Caco-2 (cell line): ENCODE data around the gene SH3BP4. TPM values are rescaled to one million over a fixed set of nuclear protein-coding genes. Genes with fewer than 3 reads are reported as not detected.

Experiments
- BruUV-seq: library from RNA; stranded (reverse); fragments of 400-500 nt; replicated peaks from 2 replicates; lab custom pipeline; 2021; lab: Mats Ljungman, UMichigan
- CTCF ChIA-PET: fragments of 300-600 bp; sonication (Branson Sonifier 250); formaldehyde crosslinking; loops from one replicate; lab custom pipeline; 2022; ENCODE audit warnings: antibody characterized with exemption; lab: Charles Lee
- POLR2A ChIA-PET: fragments of 300-600 bp; sonication (Branson Sonifier 250); formaldehyde crosslinking; loops from one replicate; lab custom pipeline; 2022; ENCODE audit warnings: antibody characterized with exemption; lab: Charles Lee
- DNase-seq, 2 experiments: peaks; one replicate each; pipeline versions ENCODE4 v3.0.0 to v3.0.0-alpha.2; 2020 to 2022
- H3K27me3 ChIP-seq: replicated peaks from 2 replicates; pipeline ENCODE4 v1.6.0; 2011; ENCODE audit warnings: low read length; ENCODE audit not compliant: control insufficient read depth, insufficient read depth
- H3K36me3 ChIP-seq: 2 replicates; pipeline ENCODE4 v1.5.1; 2011; ENCODE audit warnings: low read length; ENCODE audit not compliant: control insufficient read depth, insufficient read depth
- H3K4me1 ChIP-seq: fragments of 250-450 bp; sonication (Bioruptor Pico); 2 replicates; pipeline ENCODE4 v1.5.1; 2020; ENCODE audit warnings: mild to moderate bottlenecking
- H3K4me3 ChIP-seq: 2 replicates; pipeline ENCODE4 v1.5.1; 2011; ENCODE audit warnings: low read depth, mild to moderate bottlenecking, control low read depth, low read length
- H3K9me3 ChIP-seq: fragments of 250-450 bp; sonication (Bioruptor Pico); 2 replicates; pipeline ENCODE4 v1.5.1; 2020; ENCODE audit warnings: mild to moderate bottlenecking, moderate library complexity
- H3K27ac Mint-ChIP-seq: one replicate; pipeline ENCODE4 v1.8.0; 2022; ENCODE audit warnings: mixed read lengths; ENCODE audit not compliant: unreplicated experiment
- H3K27me3 Mint-ChIP-seq: one replicate; pipeline ENCODE4 v1.8.0; 2022; ENCODE audit warnings: mixed read lengths; ENCODE audit not compliant: insufficient read depth, unreplicated experiment
- H3K36me3 Mint-ChIP-seq: one replicate; pipeline ENCODE4 v1.8.0; 2022; ENCODE audit warnings: mild to moderate bottlenecking, mixed read lengths; ENCODE audit not compliant: insufficient read depth, unreplicated experiment
- H3K4me1 Mint-ChIP-seq: one replicate; pipeline ENCODE4 v1.8.0; 2022; ENCODE audit warnings: low read depth, mixed read lengths; ENCODE audit not compliant: unreplicated experiment
- H3K4me3 Mint-ChIP-seq: one replicate; pipeline ENCODE4 v1.8.0; 2022; ENCODE audit warnings: mild to moderate bottlenecking, moderate library complexity, mixed read lengths; ENCODE audit not compliant: unreplicated experiment
- H3K9me3 Mint-ChIP-seq: one replicate; pipeline ENCODE4 v1.8.0; 2022; ENCODE audit warnings: mixed read lengths; ENCODE audit not compliant: unreplicated experiment
- CTCF ChIP-seq, 2 experiments: fragments of 200-600 bp in 1 of 2; IDR thresholded peaks; 1 replicate in 1 of 2; 2 replicates in 1 of 2; pipeline versions ENCODE4 v1.5.1 to v1.8.0; 2011 to 2022; ENCODE audit warnings: antibody characterized with exemption in 1 of 2, control low read depth in 1 of 2, inconsistent platforms in 1 of 2, low read depth in 1 of 2, low read length in 1 of 2, mild to moderate bottlenecking in 1 of 2, moderate library complexity in 1 of 2; ENCODE audit not compliant: insufficient read depth in 1 of 2, severe bottlenecking in 1 of 2, unreplicated experiment in 1 of 2
- intact Hi-C: fragments of 100-400 bp; cut with micrococcal nuclease; formaldehyde crosslinking; loops from one replicate; pipeline ENCODE4 v1.10.0; 2022; ENCODE audit not compliant: unreplicated experiment
- total RNA-seq: library from RNA; stranded (reverse); gene quantifications from 2 replicates; pipeline ENCODE4 v1.2.3, GENCODE V29; 2022

The SH3BP4 gene
- total RNA-seq, 1 experiment from 2014 or later = 29.9 TPM

- TF ChIP-seq CTCF (IDR thresholded peaks at IDR 0.05; ENCODE audit: insufficient read depth in 1 of 2, low read depth in 1 of 2, low read length in 1 of 2, severe bottlenecking in 1 of 2, unreplicated experiment in 1 of 2) = no peak
- H3K9me3 ChIP-seq = no peaks in the 10 kb centered on the region
- Mint-ChIP-seq H3K27ac (no peak overlapping the region), H3K4me1 (peaks cover 26% of the 10 kb centered on the region), H3K9me3 (no peaks in the 10 kb centered on the region), H3K4me3 (no peak overlapping the region), H3K27me3 (no peaks in the 10 kb centered on the region), H3K36me3 (peaks cover 43% of the 10 kb centered on the region)
- ChIA-PET CTCF (no interaction called here), POLR2A (no interaction called here)
- no peak for DNase-seq
- H3K27me3 ChIP-seq = no peaks in the 10 kb centered on the region
- H3K4me3 ChIP-seq = no peak overlapping the region
- no peaks in the 10 kb centered on the region for H3K36me3 ChIP-seq
- H3K4me1 ChIP-seq = peaks cover 77% of the 10 kb centered on the region
- intact Hi-C loops = no loop called here
- BruUV-seq = no TSS peak
Measured at GRCh38 chr2:234997389-234997788, 45.6 kb downstream of the SH3BP4 start.

- TF ChIP-seq CTCF (IDR thresholded peaks at IDR 0.05; ENCODE audit: insufficient read depth in 1 of 2, low read depth in 1 of 2, low read length in 1 of 2, severe bottlenecking in 1 of 2, unreplicated experiment in 1 of 2) = no peak
Measured at GRCh38 chr2:234998404-234999211, 46.8 kb downstream of the SH3BP4 start.

GRCh38 chr2:234999740-235000425, 48.1 kb downstream of the SH3BP4 start:
- peak overlapping the region; percentile 57 for H3K4me3 Mint-ChIP-seq
- no TSS peak for BruUV-seq
- CTCF ChIA-PET = no interaction called here

More at GRCh38 chr2:234998404-234999211, 46.8 kb downstream of the SH3BP4 start:
- DNase-seq = peak; percentile 28 to 52
- H3K36me3 ChIP-seq = no peaks in the 10 kb centered on the region
- H3K4me1 Mint-ChIP-seq = peaks cover 26% of the 10 kb centered on the region
- H3K4me1 ChIP-seq = peaks cover 89% of the 10 kb centered on the region
- H3K4me3 ChIP-seq = no peak overlapping the region
- H3K4me3 Mint-ChIP-seq = peak overlapping the region; percentile 23
- ChIA-PET POLR2A (interaction anchor here (1.1 kb wide), 1 partner anchor 18 kb away, joined by 3 read pairs; no protein-coding TSS in a partner anchor), CTCF (no interaction called here)
- intact Hi-C loops = no loop called here
- H3K9me3 ChIP-seq = no peaks in the 10 kb centered on the region
- H3K9me3 Mint-ChIP-seq = no peaks in the 10 kb centered on the region
- no peaks in the 10 kb centered on the region for H3K27me3 ChIP-seq
- H3K27me3 Mint-ChIP-seq = no peaks in the 10 kb centered on the region
- BruUV-seq = no TSS peak
- peaks cover 43% of the 10 kb centered on the region for H3K36me3 Mint-ChIP-seq
- H3K27ac Mint-ChIP-seq = peak overlapping the region; percentile 52

More at GRCh38 chr2:234999740-235000425, 48.1 kb downstream of the SH3BP4 start:
- H3K36me3 ChIP-seq = no peaks in the 10 kb centered on the region
- peaks cover 37% of the 10 kb centered on the region for H3K36me3 Mint-ChIP-seq
- no peaks in the 10 kb centered on the region for H3K9me3 Mint-ChIP-seq
- no peak for TF ChIP-seq CTCF (IDR thresholded peaks at IDR 0.05; ENCODE audit: insufficient read depth in 1 of 2, low read depth in 1 of 2, low read length in 1 of 2, severe bottlenecking in 1 of 2, unreplicated experiment in 1 of 2)
- intact Hi-C loops = loop anchor here (1.0 to 2.0 kb wide), 3 partner anchors 8 to 47 kb away; partner anchors contain the start of gene SH3BP4
- POLR2A ChIA-PET = interaction anchor here (1.1 kb wide), 1 partner anchor 20 kb away, joined by 3 read pairs; no protein-coding TSS in a partner anchor
- peak overlapping the region; percentile 52 for H3K27ac Mint-ChIP-seq
- no peaks in the 10 kb centered on the region for H3K9me3 ChIP-seq
- no peak overlapping the region for H3K4me3 ChIP-seq
- DNase-seq = peak in 1 of 2 experiments; percentile 17
- peaks cover 17% of the 10 kb centered on the region for H3K4me1 Mint-ChIP-seq
- H3K27me3 Mint-ChIP-seq = no peaks in the 10 kb centered on the region
- H3K4me1 ChIP-seq = peaks cover 92% of the 10 kb centered on the region
- no peaks in the 10 kb centered on the region for H3K27me3 ChIP-seq
